Mucosa of descending colon (tissue), 3 donors: ENCODE data around the gene NPBWR2. TPM values are rescaled to one million over a fixed set of nuclear protein-coding genes. Genes with fewer than 3 reads are reported as not detected.

Source experiments
- ATAC-seq: fragments of 200-7000 bp; cut with Tn5 transposase; one replicate; pipeline ENCODE4 v1.9.1; 2020; ENCODE audit warnings: mild to moderate bottlenecking, moderate library complexity
- DNase-seq, 3 donors: peaks; one replicate each; pipeline ENCODE4 v3.0.0-alpha.2; 2020
- H3K36me3 ChIP-seq: fragments of 200-600 bp; one replicate; pipeline ENCODE4 v1.8.0; 2021; ENCODE audit warnings: low read depth, mild to moderate bottlenecking
- H3K4me1 ChIP-seq: fragments of 200-600 bp; one replicate; pipeline ENCODE4 v1.8.0; 2021; ENCODE audit warnings: low read depth, mild to moderate bottlenecking
- H3K4me3 ChIP-seq: fragments of 200-600 bp; one replicate; pipeline ENCODE4 v1.8.0; 2021; ENCODE audit warnings: mild to moderate bottlenecking
- H3K9me3 ChIP-seq: fragments of 200-600 bp; one replicate; pipeline ENCODE4 v1.8.0; 2021; ENCODE audit warnings: mild to moderate bottlenecking
- CTCF ChIP-seq: fragments of 200-600 bp; IDR thresholded peaks from one replicate; pipeline ENCODE4 v1.8.0; 2022; ENCODE audit warnings: antibody characterized with exemption, mild to moderate bottlenecking
- intact Hi-C, 2 donors: fragments of 100-400 bp; cut with DNase I in 1 of 2; cut with micrococcal nuclease in 1 of 2; formaldehyde crosslinking; loops; one replicate each; pipeline versions ENCODE4 v1.11.0 to v1.11.1; 2022; cut with DNase I, micrococcal nuclease
- total RNA-seq, 3 donors: library from RNA; stranded (reverse); fragmentation: NEBNext Ultra II Directional in 2 of 3; extraction: Animal tissue kit (Norgen Biotek cat#: 25700) in 2 of 3; gene quantifications; one replicate each; pipeline versions ENCODE4 v1.2.1 to v1.2.4, GENCODE V29; 2021 to 2023
- donor health status: DM: no; HTN: no; CAD: no; lungs with moderate emphysema.
- donor health status: DM: no; HTN: no; CAD: no.
- donor health status: DM: no; HTN: yes; CAD: no.

The NPBWR2 gene
- total RNA-seq, 3 donors from 2014 or later: not detected

GRCh38 chr20:64072498-64073063 is 34.8 kb downstream of the NPBWR2 start:
- intact Hi-C loops: no loop called here
- H3K4me1 ChIP-seq: no peaks in the 10 kb centered on the region
- no peak for TF ChIP-seq CTCF
- no peaks in the 10 kb centered on the region for H3K9me3 ChIP-seq
- H3K4me3 ChIP-seq: no peak overlapping the region
- ATAC-seq: no peak
- DNase-seq: no peak
- H3K36me3 ChIP-seq: no peaks in the 10 kb centered on the region

GRCh38 chr20:64071341-64072332 is 35.7 kb downstream of the NPBWR2 start:
- intact Hi-C loops: no loop called here
- Histone ChIP-seq H3K9me3 (no peaks in the 10 kb centered on the region), H3K4me3 (no peak overlapping the region), H3K36me3 (no peaks in the 10 kb centered on the region), H3K4me1 (no peaks in the 10 kb centered on the region)
- no peak for TF ChIP-seq CTCF
- DNase-seq (no peak), ATAC-seq (no peak)

GRCh38 chr20:64070244-64070993 is 36.9 kb downstream of the NPBWR2 start:
- no peak for DNase-seq
- no peak for TF ChIP-seq CTCF
- ATAC-seq: no peak
- H3K36me3 ChIP-seq: no peaks in the 10 kb centered on the region
- H3K4me3 ChIP-seq: no peak overlapping the region
- intact Hi-C loops: no loop called here
- H3K9me3 ChIP-seq: no peaks in the 10 kb centered on the region
- no peaks in the 10 kb centered on the region for H3K4me1 ChIP-seq

GRCh38 chr20:64069614-64070243 is 37.6 kb downstream of the NPBWR2 start:
- Histone ChIP-seq H3K4me3 (no peak overlapping the region), H3K9me3 (no peaks in the 10 kb centered on the region), H3K4me1 (no peaks in the 10 kb centered on the region), H3K36me3 (no peaks in the 10 kb centered on the region)
- ATAC-seq (no peak), DNase-seq (no peak)
- TF ChIP-seq CTCF: peak; percentile 49
- intact Hi-C loops: no loop called here

GRCh38 chr20:64069209-64069613 is 38.2 kb downstream of the NPBWR2 start:
- no peaks in the 10 kb centered on the region for H3K4me1 ChIP-seq
- no peaks in the 10 kb centered on the region for H3K36me3 ChIP-seq
- intact Hi-C loops: no loop called here
- no peak overlapping the region for H3K4me3 ChIP-seq
- DNase-seq (no peak), ATAC-seq (no peak)
- H3K9me3 ChIP-seq: no peaks in the 10 kb centered on the region
- TF ChIP-seq CTCF: no peak
